ENCODE results near the gene ABCG2.

DNA sequence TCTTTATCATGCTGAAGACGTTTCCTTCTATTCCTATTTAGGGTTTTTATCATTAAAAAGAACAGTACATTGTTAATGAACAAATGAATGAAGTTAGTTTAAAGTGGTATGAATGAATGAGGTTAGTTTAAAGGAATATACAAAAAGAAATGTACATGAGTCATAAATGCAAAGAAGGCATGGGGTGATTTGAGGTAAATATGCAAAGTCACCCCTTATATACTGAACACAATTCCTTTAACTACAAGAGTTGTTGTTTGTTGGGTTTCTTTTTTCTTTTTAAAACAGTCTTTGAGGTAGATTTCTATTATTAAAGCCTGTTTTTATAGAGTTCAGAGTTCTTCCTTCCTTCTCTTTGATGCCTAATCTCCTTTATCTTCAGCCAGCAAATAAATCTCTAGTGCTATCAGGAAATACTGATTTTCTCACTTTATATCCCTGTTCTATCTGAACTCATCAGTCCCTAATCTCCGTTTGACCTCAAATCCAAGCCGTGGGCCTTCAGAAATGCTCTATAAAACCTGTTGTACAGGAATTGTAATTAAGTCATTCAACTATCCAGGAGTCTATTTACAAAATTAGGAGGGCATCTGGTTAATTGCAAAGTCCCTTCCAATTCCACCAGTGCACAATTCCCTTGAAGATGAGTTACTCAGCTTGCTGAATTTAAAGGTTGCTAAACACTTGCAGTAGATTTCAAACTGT, 31.6 kb upstream of the ABCG2 start:
- no peak for TF ChIP-seq RFX5 (IDR thresholded peaks at IDR 0.05; ENCODE audit: borderline replicate concordance, low read depth, low read length)
- no peak for TF ChIP-seq BRCA1 (IDR thresholded peaks at IDR 0.05; ENCODE audit: low read depth, low read length)
- TF ChIP-seq SUZ12 (IDR thresholded peaks at IDR 0.05; ENCODE audit: low read length), result no peak
- TF ChIP-seq, protein P1, sequence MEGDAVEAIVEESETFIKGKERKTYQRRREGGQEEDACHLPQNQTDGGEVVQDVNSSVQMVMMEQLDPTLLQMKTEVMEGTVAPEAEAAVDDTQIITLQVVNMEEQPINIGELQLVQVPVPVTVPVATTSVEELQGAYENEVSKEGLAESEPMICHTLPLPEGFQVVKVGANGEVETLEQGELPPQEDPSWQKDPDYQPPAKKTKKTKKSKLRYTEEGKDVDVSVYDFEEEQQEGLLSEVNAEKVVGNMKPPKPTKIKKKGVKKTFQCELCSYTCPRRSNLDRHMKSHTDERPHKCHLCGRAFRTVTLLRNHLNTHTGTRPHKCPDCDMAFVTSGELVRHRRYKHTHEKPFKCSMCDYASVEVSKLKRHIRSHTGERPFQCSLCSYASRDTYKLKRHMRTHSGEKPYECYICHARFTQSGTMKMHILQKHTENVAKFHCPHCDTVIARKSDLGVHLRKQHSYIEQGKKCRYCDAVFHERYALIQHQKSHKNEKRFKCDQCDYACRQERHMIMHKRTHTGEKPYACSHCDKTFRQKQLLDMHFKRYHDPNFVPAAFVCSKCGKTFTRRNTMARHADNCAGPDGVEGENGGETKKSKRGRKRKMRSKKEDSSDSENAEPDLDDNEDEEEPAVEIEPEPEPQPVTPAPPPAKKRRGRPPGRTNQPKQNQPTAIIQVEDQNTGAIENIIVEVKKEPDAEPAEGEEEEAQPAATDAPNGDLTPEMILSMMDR (IDR thresholded peaks at IDR 0.05; ENCODE audit: control extremely low read depth in 1 of 3, insufficient read depth in 1 of 3, low read depth in 1 of 3, low read length in 3 of 3), result no peak
- TF ChIP-seq EZH2 (IDR thresholded peaks at IDR 0.05; ENCODE audit: low read depth, low read length, severe bottlenecking), result no peak
- TF ChIP-seq, protein P2, sequence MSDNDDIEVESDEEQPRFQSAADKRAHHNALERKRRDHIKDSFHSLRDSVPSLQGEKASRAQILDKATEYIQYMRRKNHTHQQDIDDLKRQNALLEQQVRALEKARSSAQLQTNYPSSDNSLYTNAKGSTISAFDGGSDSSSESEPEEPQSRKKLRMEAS (IDR thresholded peaks at IDR 0.05), result no peak
